ENCODE measurements around the gene TRIM39.

- TF ChIP-seq CTCF (IDR thresholded peaks at IDR 0.05): no peak
- no peak for TF ChIP-seq POLR2A (IDR thresholded peaks at IDR 0.05)
Observed at GRCh38 chr6:30356536-30356935, 29.8 kb downstream of the TRIM39 start.

Data from body of pancreas (tissue), 4 donors.